Type B pancreatic cell (in vitro differentiated cells): ENCODE results near the gene SUSD5. TPM values are rescaled to one million over a fixed set of nuclear protein-coding genes. Genes with fewer than 3 reads are reported as not detected.
"Not testable (repeated sequence)": the region's sequence is repeated elsewhere in the genome, so short reads cannot be mapped to it uniquely, and the experiment has no call there.

Source experiments
- DNase-seq: peaks from one replicate; pipeline ENCODE4 v3.0.0; 2021; ENCODE audit warnings: mixed read lengths; ENCODE audit not compliant: unreplicated experiment; ENCODE audit errors: extremely low spot score
- H3K27ac Mint-ChIP-seq: 2 replicates; pipeline ENCODE4 v1.8.0; 2021; ENCODE audit warnings: mild to moderate bottlenecking, mixed read lengths
- H3K27me3 Mint-ChIP-seq: 2 replicates; pipeline ENCODE4 v1.8.0; 2021; ENCODE audit warnings: mixed read lengths
- H3K36me3 Mint-ChIP-seq: 2 replicates; pipeline ENCODE4 v1.8.0; 2021; ENCODE audit warnings: mixed read lengths
- H3K4me1 Mint-ChIP-seq: one replicate; pipeline ENCODE4 v1.8.0; 2021; ENCODE audit warnings: mixed read lengths; ENCODE audit not compliant: unreplicated experiment
- H3K4me3 Mint-ChIP-seq: 2 replicates; pipeline ENCODE4 v1.8.0; 2021; ENCODE audit warnings: mild to moderate bottlenecking, mixed read lengths
- H3K9me3 Mint-ChIP-seq: 2 replicates; pipeline ENCODE4 v1.8.0; 2021; ENCODE audit warnings: mixed read lengths
- CTCF ChIP-seq: fragments of 200-600 bp; sonication (generic); conservative IDR thresholded peaks from 2 replicates; pipeline ENCODE4 v1.5.0; 2021; ENCODE audit warnings: antibody characterized with exemption, mild to moderate bottlenecking
- total RNA-seq: library from RNA; stranded (reverse); gene quantifications from 2 replicates; pipeline ENCODE4 v1.2.1, GENCODE V29; 2021; ENCODE audit warnings: low replicate concordance

Gene SUSD5
- total RNA-seq, 1 donor from 2014 or later, result 3.3 TPM

DNA sequence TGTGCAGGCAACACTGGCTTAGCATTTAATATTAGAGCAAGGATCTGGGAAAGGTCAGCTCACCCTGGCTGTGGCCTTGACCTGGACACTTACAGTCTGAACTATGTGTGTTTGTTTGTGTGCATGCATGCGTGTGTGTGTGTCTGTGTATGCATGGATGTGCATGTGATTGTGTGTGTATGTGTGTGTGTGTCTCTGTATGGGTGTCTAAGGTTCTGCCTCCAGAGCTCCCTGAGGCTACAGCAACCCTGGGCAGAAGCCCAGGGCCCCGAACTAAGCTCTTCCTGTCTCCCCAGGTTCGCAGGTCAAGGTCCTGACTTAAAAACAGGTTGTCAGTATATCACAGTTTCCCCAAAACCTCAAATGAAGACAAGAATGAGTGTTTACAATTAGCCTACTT is 51.3 kb downstream of the SUSD5 start:
- H3K36me3 Mint-ChIP-seq, result no peaks in the 10 kb centered on the region
- no peaks in the 10 kb centered on the region for H3K27me3 Mint-ChIP-seq
- DNase-seq, result no peak
- TF ChIP-seq CTCF, result no peak
- H3K27ac Mint-ChIP-seq, result no peak overlapping the region
- H3K4me3 Mint-ChIP-seq, result no peak overlapping the region
- H3K9me3 Mint-ChIP-seq, result peaks cover 3% of the 10 kb centered on the region
- peaks cover 12% of the 10 kb centered on the region for H3K4me1 Mint-ChIP-seq

DNA sequence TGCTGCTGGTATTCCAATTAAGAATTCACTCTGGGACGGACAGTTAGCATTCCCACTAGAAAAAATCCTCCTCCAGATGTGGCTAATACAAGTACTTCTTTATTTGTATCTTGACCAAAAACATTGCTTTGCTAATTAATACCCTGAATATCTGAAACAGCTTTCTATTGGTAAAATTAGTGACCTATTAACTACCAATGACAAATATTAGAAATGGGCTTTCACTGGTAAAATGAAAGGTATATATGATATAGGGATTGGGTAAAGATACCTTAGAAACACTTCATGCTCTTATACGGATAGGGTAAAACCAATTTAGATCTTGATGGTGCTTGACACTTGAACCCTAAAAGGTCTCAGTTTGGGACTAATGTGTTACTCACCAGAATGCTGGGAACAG is 52.5 kb downstream of the SUSD5 start:
- H3K4me1 Mint-ChIP-seq, result peaks cover 7% of the 10 kb centered on the region
- no peak overlapping the region for H3K4me3 Mint-ChIP-seq
- no peak for DNase-seq
- no peak for TF ChIP-seq CTCF
- no peaks in the 10 kb centered on the region for H3K27me3 Mint-ChIP-seq
- no peaks in the 10 kb centered on the region for H3K9me3 Mint-ChIP-seq
- H3K36me3 Mint-ChIP-seq, result no peaks in the 10 kb centered on the region
- H3K27ac Mint-ChIP-seq, result no peak overlapping the region

DNA sequence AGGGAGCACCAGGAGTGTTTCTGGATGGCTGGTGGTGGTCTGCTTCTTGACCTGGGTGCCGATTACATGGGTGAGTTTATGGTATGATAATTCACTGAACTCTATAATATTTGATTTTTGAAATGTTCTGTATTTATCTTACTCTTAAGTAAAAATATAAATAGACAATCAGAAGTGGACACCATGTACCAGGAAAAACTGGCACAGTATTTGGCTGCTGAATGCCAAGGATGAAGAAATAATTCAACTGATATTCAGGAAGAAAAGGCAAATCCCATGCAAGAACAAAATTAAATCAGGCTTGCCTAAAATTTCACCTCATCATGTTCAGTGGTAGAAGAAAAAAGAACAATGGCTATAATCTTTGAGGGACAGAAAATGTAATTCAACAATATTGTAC is 53.2 kb downstream of the SUSD5 start:
- no peak overlapping the region for H3K27ac Mint-ChIP-seq
- no peaks in the 10 kb centered on the region for H3K36me3 Mint-ChIP-seq
- TF ChIP-seq CTCF, result no peak
- H3K4me3 Mint-ChIP-seq, result no peak overlapping the region
- peaks cover 7% of the 10 kb centered on the region for H3K4me1 Mint-ChIP-seq
- no peaks in the 10 kb centered on the region for H3K9me3 Mint-ChIP-seq
- DNase-seq, result no peak
- no peaks in the 10 kb centered on the region for H3K27me3 Mint-ChIP-seq

DNA sequence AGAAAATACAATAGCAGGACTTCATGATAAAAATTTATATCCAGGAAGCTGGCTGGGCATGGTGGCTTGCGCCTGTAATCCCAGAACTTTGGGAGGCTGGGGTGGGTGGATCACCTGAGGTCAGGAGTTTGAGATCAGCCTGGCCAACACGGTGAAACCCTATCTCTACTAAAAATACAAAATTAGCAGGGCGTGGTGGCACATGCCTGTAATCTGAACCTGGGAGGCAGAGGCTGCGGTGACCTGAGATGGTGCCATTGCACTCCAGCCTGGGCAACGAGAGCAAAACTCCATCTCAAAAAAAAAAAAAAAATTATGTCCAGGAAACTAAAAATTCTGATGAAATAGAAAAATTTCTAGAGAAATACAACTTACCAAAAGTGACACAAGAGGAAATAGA is 56.0 kb downstream of the SUSD5 start:
- not testable (repeated sequence) for DNase-seq, H3K4me3 Mint-ChIP-seq, H3K27me3 Mint-ChIP-seq, H3K36me3 Mint-ChIP-seq, H3K9me3 Mint-ChIP-seq, H3K27ac Mint-ChIP-seq, H3K4me1 Mint-ChIP-seq

- no peaks in the 10 kb centered on the region for H3K36me3 Mint-ChIP-seq
- no peak overlapping the region for H3K4me3 Mint-ChIP-seq
- TF ChIP-seq CTCF, result no peak
- H3K9me3 Mint-ChIP-seq, result no peaks in the 10 kb centered on the region
- no peak overlapping the region for H3K27ac Mint-ChIP-seq
- no peaks in the 10 kb centered on the region for H3K27me3 Mint-ChIP-seq
- H3K4me1 Mint-ChIP-seq, result no peaks in the 10 kb centered on the region
- no peak for DNase-seq
Observed at GRCh38 chr3:33159981-33160380, 58.6 kb downstream of the SUSD5 start.

- TF ChIP-seq CTCF, result no peak
- Mint-ChIP-seq H3K4me1 (no peaks in the 10 kb centered on the region), H3K36me3 (no peaks in the 10 kb centered on the region), H3K9me3 (no peaks in the 10 kb centered on the region), H3K27ac (no peak overlapping the region), H3K27me3 (no peaks in the 10 kb centered on the region), H3K4me3 (no peak overlapping the region)
- no peak for DNase-seq
Observed at GRCh38 chr3:33159234-33159633, 59.4 kb downstream of the SUSD5 start.
